ENCODE measurements around the gene RBM46. TPM values are rescaled to one million over a fixed set of nuclear protein-coding genes. Genes with fewer than 3 reads are reported as not detected.
A peak's percentile ranks its signal among the peaks of the same experiment; 100 is the strongest.

The RBM46 gene
- not detected for polyA plus RNA-seq (ENCODE audit: low read depth in 6 of 6)

GRCh38 chr4:154781126-154781982 is at the start of gene RBM46:
RBM46 (plus strand) TSS chr4:154781272; CDS start chr4:154796753, 15,481 bp downstream.
- Mint-ChIP-seq H3K27me3 (peaks cover 9 to 37% (median 12%) of the 10 kb centered on the region in 3 donors), H3K36me3 (no peaks in the 10 kb centered on the region), H3K4me3 (no peak within 1 kb of the TSS), H3K9me3 (peaks cover 0 to 15% (median 2%) of the 10 kb centered on the region in 7 donors), H3K27ac (peak within 1 kb of the TSS in 2 of 6 donors; percentile 22 to 48), H3K4me1 (no peaks in the 10 kb centered on the region)
- DNase-seq: no peak
- no peak for ATAC-seq (ENCODE audit: low read depth in 2 of 2)

- H3K27me3 Mint-ChIP-seq: peaks cover 22 to 26% (median 25%) of the 10 kb centered on the region in 3 donors
These were observed 49.3 kb upstream of the RBM46 start for GRCh38 chr4:154731756-154732155.

GRCh38 chr4:154732669-154733068 is 48.4 kb upstream of the RBM46 start:
- Mint-ChIP-seq H3K9me3 (peaks cover 0 to 6% (median 0%) of the 10 kb centered on the region in 7 donors), H3K36me3 (no peaks in the 10 kb centered on the region), H3K27ac (peak overlapping the region in 1 of 6 donors; percentile 21), H3K27me3 (peaks cover 14 to 21% (median 18%) of the 10 kb centered on the region in 3 donors), H3K4me3 (peak overlapping the region in 1 of 8 donors; percentile 74), H3K4me1 (no peaks in the 10 kb centered on the region)
- ATAC-seq (ENCODE audit: low read depth in 2 of 2) (no peak), DNase-seq (no peak)

More at GRCh38 chr4:154731756-154732155, 49.3 kb upstream of the RBM46 start:
- no peaks in the 10 kb centered on the region for H3K4me1 Mint-ChIP-seq
- H3K4me3 Mint-ChIP-seq: no peak overlapping the region
- H3K9me3 Mint-ChIP-seq: peaks cover 0 to 6% (median 0%) of the 10 kb centered on the region in 7 donors
- no peak overlapping the region for H3K27ac Mint-ChIP-seq
- H3K36me3 Mint-ChIP-seq: no peaks in the 10 kb centered on the region
- DNase-seq (no peak), ATAC-seq (ENCODE audit: low read depth in 2 of 2) (no peak)

- Mint-ChIP-seq H3K36me3 (no peaks in the 10 kb centered on the region), H3K4me1 (peaks cover 0 to 1% (median 0%) of the 10 kb centered on the region in 3 donors), H3K27me3 (peaks cover 38 to 44% (median 42%) of the 10 kb centered on the region in 3 donors), H3K27ac (no peak overlapping the region), H3K9me3 (peaks cover 0 to 6% (median 0%) of the 10 kb centered on the region in 7 donors), H3K4me3 (no peak overlapping the region)
- DNase-seq (no peak), ATAC-seq (ENCODE audit: low read depth in 2 of 2) (no peak)
These were observed 44.3 kb upstream of the RBM46 start for GRCh38 chr4:154736770-154737169.

- H3K4me1 Mint-ChIP-seq: peaks cover 0 to 14% (median 5%) of the 10 kb centered on the region in 3 donors
- H3K27ac Mint-ChIP-seq: no peak overlapping the region
- H3K9me3 Mint-ChIP-seq: peaks cover 0 to 3% (median 0%) of the 10 kb centered on the region in 7 donors
- no peak for ATAC-seq (ENCODE audit: low read depth in 2 of 2)
- no peak overlapping the region for H3K4me3 Mint-ChIP-seq
- H3K27me3 Mint-ChIP-seq: peaks cover 33 to 48% (median 42%) of the 10 kb centered on the region in 3 donors
- no peaks in the 10 kb centered on the region for H3K36me3 Mint-ChIP-seq
- DNase-seq: no peak
These were observed 42.6 kb upstream of the RBM46 start for GRCh38 chr4:154738426-154738825.

GRCh38 chr4:154739111-154739510 is 42.0 kb upstream of the RBM46 start:
- H3K4me1 Mint-ChIP-seq: peaks cover 2 to 19% (median 11%) of the 10 kb centered on the region in 3 donors
- DNase-seq (no peak), ATAC-seq (ENCODE audit: low read depth in 2 of 2) (no peak)
- H3K4me3 Mint-ChIP-seq: no peak overlapping the region
- peaks cover 33 to 50% (median 43%) of the 10 kb centered on the region in 3 donors for H3K27me3 Mint-ChIP-seq
- no peak overlapping the region for H3K27ac Mint-ChIP-seq
- peaks cover 0 to 6% (median 0%) of the 10 kb centered on the region in 7 donors for H3K9me3 Mint-ChIP-seq
- no peaks in the 10 kb centered on the region for H3K36me3 Mint-ChIP-seq

GRCh38 chr4:154740462-154740861 is 40.6 kb upstream of the RBM46 start:
- no peak overlapping the region for H3K27ac Mint-ChIP-seq
- H3K9me3 Mint-ChIP-seq: peaks cover 0 to 12% (median 0%) of the 10 kb centered on the region in 7 donors
- peaks cover 46 to 63% (median 51%) of the 10 kb centered on the region in 3 donors for H3K27me3 Mint-ChIP-seq
- H3K4me1 Mint-ChIP-seq: peaks cover 5 to 29% (median 18%) of the 10 kb centered on the region in 3 donors
- H3K36me3 Mint-ChIP-seq: no peaks in the 10 kb centered on the region
- DNase-seq (no peak), ATAC-seq (ENCODE audit: low read depth in 2 of 2) (no peak)
- no peak overlapping the region for H3K4me3 Mint-ChIP-seq

- ATAC-seq (ENCODE audit: low read depth in 2 of 2) (no peak), DNase-seq (no peak)
- Mint-ChIP-seq H3K36me3 (no peaks in the 10 kb centered on the region), H3K4me1 (peaks cover 5 to 29% (median 18%) of the 10 kb centered on the region in 3 donors), H3K27ac (no peak overlapping the region), H3K4me3 (peak overlapping the region in 1 of 8 donors; percentile 16), H3K27me3 (peaks cover 54 to 71% (median 54%) of the 10 kb centered on the region in 3 donors), H3K9me3 (peaks cover 0 to 12% (median 0%) of the 10 kb centered on the region in 7 donors)
These were observed 39.9 kb upstream of the RBM46 start for GRCh38 chr4:154741131-154741665.

- DNase-seq (no peak), ATAC-seq (ENCODE audit: low read depth in 2 of 2) (no peak)
- Mint-ChIP-seq H3K27me3 (peaks cover 60 to 80% (median 60%) of the 10 kb centered on the region in 3 donors), H3K4me3 (peak overlapping the region in 7 of 8 donors; percentile 29 to 91 (median 44)), H3K36me3 (no peaks in the 10 kb centered on the region), H3K9me3 (peaks cover 0 to 12% (median 0%) of the 10 kb centered on the region in 7 donors), H3K27ac (no peak overlapping the region), H3K4me1 (peaks cover 5 to 29% (median 18%) of the 10 kb centered on the region in 3 donors)
These were observed 38.9 kb upstream of the RBM46 start for GRCh38 chr4:154741922-154742850.

- Mint-ChIP-seq H3K9me3 (peaks cover 0 to 9% (median 0%) of the 10 kb centered on the region in 7 donors), H3K4me1 (peaks cover 5 to 29% (median 18%) of the 10 kb centered on the region in 3 donors), H3K27me3 (peaks cover 59 to 84% (median 68%) of the 10 kb centered on the region in 3 donors), H3K27ac (peak within 1 kb of the TSS in 1 of 6 donors; percentile 62), H3K4me3 (peak within 1 kb of the TSS; percentile 77 to 91 (median 88)), H3K36me3 (no peaks in the 10 kb centered on the region)
- DNase-seq: peak; percentile 5
- ATAC-seq (ENCODE audit: low read depth in 2 of 2): peak; percentile 46 to 55
These were observed 37.3 kb upstream of the RBM46 start, which contains the start of gene LRAT for GRCh38 chr4:154743683-154744340. LRAT (plus strand) TSS chr4:154744000; CDS start chr4:154744327, 327 bp downstream.

GRCh38 chr4:154744341-154744926 is 36.6 kb upstream of the RBM46 start:
- ATAC-seq (ENCODE audit: low read depth in 2 of 2) (no peak), DNase-seq (no peak)
- H3K4me3 Mint-ChIP-seq: peak overlapping the region; percentile 68 to 91 (median 87)
- no peaks in the 10 kb centered on the region for H3K36me3 Mint-ChIP-seq
- H3K4me1 Mint-ChIP-seq: peaks cover 5 to 29% (median 18%) of the 10 kb centered on the region in 3 donors
- H3K27me3 Mint-ChIP-seq: peaks cover 53 to 79% (median 64%) of the 10 kb centered on the region in 3 donors
- H3K9me3 Mint-ChIP-seq: peaks cover 0 to 9% (median 0%) of the 10 kb centered on the region in 7 donors
- peak overlapping the region in 1 of 6 donors; percentile 62 for H3K27ac Mint-ChIP-seq

- H3K4me1 Mint-ChIP-seq: no peaks in the 10 kb centered on the region
- peaks cover 7 to 17% (median 16%) of the 10 kb centered on the region in 3 donors for H3K27me3 Mint-ChIP-seq
- no peak overlapping the region for H3K27ac Mint-ChIP-seq
- DNase-seq (no peak), ATAC-seq (ENCODE audit: low read depth in 2 of 2) (no peak)
- H3K4me3 Mint-ChIP-seq: no peak overlapping the region
- no peaks in the 10 kb centered on the region for H3K36me3 Mint-ChIP-seq
- H3K9me3 Mint-ChIP-seq: no peaks in the 10 kb centered on the region
These were observed 23.4 kb upstream of the RBM46 start for GRCh38 chr4:154757713-154758112.

Measured in naive B cell (primary cell).